Measurements from ENCODE around the gene ZDHHC22. TPM values are rescaled to one million over a fixed set of nuclear protein-coding genes. Genes with fewer than 3 reads are reported as not detected.

Gene ZDHHC22
- total and polyA plus RNA-seq, 2 of the 13 experiments (the other 11 are each of a cell fraction or from before 2014, with no cell fraction given) = not detected

DNA sequence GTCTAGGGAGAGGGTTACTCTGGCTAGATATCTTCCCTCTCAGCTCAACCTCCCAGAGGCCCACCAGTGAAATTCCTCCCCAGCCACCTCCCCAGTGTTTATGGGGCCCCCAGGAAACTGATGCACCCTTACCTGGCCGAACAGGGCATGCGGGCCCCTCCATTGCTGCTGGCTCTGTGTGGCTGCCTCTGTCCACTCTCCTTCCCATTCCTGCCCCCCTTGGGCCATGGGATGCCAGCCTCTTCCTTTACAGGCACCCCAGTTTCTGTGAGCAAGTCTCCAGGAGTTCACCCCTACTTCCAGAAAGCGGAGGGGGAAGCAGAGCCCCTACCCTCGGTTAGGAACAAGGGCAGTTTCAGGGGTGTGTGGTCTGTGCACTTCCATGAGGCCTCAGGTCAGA, 19.4 kb upstream of the ZDHHC22 start (continued):
- TF ChIP-seq CREB3 (CRISPR knock-in tag; IDR thresholded peaks at IDR 0.05) (no peak), ZNF331 (CRISPR knock-in tag; IDR thresholded peaks at IDR 0.05) (no peak), ZNF737 (CRISPR knock-in tag; IDR thresholded peaks at IDR 0.05; ENCODE audit: borderline replicate concordance) (no peak), HDAC1 (CRISPR knock-in tag; IDR thresholded peaks at IDR 0.05) (no peak), ZNF883 (CRISPR knock-in tag; IDR thresholded peaks at IDR 0.05; ENCODE audit: not compliant biosample characterization) (no peak), ZNF841 (CRISPR knock-in tag; IDR thresholded peaks at IDR 0.05; ENCODE audit: borderline replicate concordance) (no peak), KDM1A (CRISPR knock-in tag; IDR thresholded peaks at IDR 0.05) (no peak), ZNF253 (CRISPR knock-in tag; IDR thresholded peaks at IDR 0.05; ENCODE audit: borderline replicate concordance) (no peak), ZNF280D (CRISPR knock-in tag; IDR thresholded peaks at IDR 0.05) (no peak)
- TF ChIP-seq, protein P1, sequence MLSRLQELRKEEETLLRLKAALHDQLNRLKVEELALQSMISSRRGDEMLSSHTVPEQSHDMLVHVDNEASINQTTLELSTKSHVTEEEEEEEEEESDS (CRISPR knock-in tag; IDR thresholded peaks at IDR 0.05; ENCODE audit: borderline replicate concordance) = no peak
- TF ChIP-seq, protein P2, sequence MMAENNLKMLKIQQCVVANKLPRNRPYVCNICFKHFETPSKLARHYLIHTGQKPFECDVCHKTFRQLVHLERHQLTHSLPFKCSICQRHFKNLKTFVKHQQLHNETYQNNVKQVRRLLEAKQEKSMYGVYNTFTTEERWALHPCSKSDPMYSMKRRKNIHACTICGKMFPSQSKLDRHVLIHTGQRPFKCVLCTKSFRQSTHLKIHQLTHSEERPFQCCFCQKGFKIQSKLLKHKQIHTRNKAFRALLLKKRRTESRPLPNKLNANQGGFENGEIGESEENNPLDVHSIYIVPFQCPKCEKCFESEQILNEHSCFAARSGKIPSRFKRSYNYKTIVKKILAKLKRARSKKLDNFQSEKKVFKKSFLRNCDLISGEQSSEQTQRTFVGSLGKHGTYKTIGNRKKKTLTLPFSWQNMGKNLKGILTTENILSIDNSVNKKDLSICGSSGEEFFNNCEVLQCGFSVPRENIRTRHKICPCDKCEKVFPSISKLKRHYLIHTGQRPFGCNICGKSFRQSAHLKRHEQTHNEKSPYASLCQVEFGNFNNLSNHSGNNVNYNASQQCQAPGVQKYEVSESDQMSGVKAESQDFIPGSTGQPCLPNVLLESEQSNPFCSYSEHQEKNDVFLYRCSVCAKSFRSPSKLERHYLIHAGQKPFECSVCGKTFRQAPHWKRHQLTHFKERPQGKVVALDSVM (CRISPR knock-in tag; IDR thresholded peaks at IDR 0.05) = no peak
- TF ChIP-seq, protein P3, sequence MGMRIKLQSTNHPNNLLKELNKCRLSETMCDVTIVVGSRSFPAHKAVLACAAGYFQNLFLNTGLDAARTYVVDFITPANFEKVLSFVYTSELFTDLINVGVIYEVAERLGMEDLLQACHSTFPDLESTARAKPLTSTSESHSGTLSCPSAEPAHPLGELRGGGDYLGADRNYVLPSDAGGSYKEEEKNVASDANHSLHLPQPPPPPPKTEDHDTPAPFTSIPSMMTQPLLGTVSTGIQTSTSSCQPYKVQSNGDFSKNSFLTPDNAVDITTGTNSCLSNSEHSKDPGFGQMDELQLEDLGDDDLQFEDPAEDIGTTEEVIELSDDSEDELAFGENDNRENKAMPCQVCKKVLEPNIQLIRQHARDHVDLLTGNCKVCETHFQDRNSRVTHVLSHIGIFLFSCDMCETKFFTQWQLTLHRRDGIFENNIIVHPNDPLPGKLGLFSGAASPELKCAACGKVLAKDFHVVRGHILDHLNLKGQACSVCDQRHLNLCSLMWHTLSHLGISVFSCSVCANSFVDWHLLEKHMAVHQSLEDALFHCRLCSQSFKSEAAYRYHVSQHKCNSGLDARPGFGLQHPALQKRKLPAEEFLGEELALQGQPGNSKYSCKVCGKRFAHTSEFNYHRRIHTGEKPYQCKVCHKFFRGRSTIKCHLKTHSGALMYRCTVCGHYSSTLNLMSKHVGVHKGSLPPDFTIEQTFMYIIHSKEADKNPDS (CRISPR knock-in tag; IDR thresholded peaks at IDR 0.05) = no peak

Measured in HepG2 (cell line).